Activated gamma-delta T cell treated with anti-CD3 and anti-CD28 coated beads, Interleukin-2, amount 50 U/mL, for 16 hours (primary cell): ENCODE measurements around the gene PIK3R3.

ENCODE experiments used
- DNase-seq: peaks from one replicate; pipeline ENCODE4 v3.0.0-alpha.2; 2020; ENCODE audit warnings: low read depth

PIK3R3 gene

GRCh38 chr1:46157916-46158311 lies 25.5 kb upstream of the PIK3R3 start:
- DNase-seq: no peak

- DNase-seq: no peak
Measured at GRCh38 chr1:46153732-46154131, 21.3 kb upstream of the PIK3R3 start.

GRCh38 chr1:46153228-46153627 lies 20.8 kb upstream of the PIK3R3 start:
- DNase-seq: no peak

DNA sequence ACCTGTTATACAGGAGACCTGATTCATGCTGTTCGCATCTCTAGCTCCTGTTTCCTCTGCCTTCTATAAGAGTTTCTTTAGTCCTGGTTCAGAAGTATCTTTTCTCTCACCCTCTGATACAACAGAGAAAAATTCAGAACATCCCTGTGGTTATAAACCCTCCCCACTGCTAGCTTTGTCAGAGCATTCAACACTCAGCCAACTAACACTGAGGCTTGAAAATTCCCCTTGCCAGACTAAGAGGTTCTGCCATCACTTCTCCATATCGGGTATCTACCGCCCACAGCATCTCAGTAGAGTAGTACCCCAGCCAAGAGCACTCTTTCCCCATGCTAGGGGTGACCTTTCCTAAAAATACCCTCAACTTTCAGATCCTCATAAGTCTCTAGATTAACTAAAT lies 19.6 kb upstream of the PIK3R3 start:
- no peak for DNase-seq

DNA sequence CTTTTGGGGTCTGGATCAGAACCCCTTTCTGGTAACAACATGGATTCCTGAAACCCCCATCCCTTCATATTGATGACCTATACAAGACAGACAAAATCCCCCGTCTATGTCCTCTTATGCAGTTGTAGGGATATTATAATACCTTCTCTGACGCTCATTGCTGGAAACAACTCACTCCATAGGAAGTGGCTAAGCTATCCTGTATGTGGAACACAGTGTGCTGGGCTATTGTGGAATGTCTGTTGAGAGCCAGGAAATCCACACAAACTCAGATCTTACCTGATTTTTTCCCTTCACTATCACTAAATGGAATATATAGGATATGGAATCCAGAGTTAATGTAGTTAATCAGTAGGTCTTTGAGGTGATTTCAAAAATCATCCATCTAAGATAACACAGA lies 17.7 kb upstream of the PIK3R3 start:
- DNase-seq: no peak

DNA sequence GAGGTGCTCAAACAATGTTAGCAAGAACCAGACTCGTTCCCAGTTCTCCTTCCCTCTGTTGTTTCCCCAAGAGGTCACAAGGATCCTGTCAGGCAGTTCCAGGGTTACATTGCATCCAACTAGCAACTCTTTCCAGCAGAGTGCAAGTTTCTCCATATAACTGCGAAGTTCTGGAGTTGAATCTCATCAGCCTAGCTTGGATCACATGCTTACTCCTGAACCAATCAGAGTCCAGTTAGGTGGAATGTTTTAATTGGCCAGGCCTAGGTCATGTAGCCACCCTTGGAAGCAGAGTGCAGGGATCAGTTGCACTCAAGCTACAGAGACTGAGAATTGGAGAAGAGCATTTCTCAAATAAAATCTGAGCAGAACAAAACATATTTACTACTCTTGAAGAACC lies 15.9 kb upstream of the PIK3R3 start:
- no peak for DNase-seq

DNA sequence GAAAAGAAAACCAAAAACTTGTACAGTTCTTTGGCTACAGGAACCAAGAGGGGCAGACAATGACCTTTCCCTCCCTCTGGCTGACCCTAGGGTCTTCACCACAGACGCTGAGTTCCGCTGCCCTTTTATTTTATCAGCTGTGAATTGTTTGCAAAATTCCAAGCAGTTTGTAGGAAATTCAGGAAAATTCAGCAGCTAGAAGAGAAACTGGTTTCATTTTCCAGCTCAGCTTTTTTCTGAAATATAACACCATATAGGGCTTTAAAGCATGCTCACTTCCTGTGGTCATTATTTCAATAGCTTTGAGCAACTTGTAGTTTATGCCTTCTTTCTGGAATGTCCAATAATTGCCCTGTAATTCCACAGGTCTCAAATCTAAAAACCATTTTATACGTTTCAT lies 5.5 kb upstream of the PIK3R3 start:
- DNase-seq: no peak

DNA sequence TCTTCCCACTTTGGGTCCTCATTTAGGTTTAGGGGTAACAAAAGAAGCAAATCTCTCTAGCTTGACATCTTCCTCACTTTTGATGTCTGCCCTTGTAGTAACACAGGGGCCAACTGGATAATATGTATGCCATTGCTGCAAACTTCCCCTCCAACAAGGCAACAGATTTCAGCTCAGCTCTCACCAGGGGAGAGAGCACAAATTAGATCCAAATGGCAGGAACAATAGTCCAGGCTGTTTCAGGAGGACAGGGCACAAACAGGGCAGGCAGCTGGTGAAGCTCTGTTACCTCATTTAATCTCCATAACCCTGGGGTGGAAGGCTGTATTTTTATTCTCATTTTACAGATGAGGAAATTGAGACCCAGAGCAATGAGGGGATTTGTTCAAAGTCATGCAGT lies 4.3 kb upstream of the PIK3R3 start:
- no peak for DNase-seq

DNA sequence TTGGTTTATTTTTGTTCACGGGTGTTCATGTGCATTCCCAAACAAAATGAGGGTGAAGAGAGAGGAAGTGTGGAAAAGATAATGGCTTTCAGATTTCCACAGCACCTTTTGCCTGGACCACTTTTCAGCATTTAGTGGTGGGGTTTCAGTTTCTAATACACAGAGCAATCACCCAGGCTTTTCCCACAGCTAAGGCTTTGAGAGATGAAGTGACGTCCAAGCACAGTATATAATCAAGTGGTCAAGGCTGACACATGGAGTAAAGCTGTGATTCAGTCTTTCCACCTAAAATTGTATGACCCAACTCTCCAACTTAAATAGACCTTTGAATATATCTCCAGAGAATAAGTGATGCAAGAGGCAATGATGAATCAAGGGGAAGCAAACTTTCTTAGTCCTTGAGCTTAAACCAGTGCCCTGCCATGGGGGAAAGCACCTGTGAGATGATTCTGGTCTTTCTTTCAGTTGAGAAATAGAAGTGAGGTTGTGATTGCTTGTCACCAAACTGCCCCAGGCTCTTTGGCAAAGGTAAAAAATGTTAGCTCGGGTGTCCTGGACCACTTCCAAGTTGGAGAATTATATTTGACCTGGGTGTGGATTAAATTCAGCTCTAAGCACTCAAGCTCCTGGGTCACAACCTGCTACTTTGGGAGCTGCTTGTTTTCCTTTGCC lies 2.4 kb upstream of the PIK3R3 start:
- DNase-seq: no peak

DNA sequence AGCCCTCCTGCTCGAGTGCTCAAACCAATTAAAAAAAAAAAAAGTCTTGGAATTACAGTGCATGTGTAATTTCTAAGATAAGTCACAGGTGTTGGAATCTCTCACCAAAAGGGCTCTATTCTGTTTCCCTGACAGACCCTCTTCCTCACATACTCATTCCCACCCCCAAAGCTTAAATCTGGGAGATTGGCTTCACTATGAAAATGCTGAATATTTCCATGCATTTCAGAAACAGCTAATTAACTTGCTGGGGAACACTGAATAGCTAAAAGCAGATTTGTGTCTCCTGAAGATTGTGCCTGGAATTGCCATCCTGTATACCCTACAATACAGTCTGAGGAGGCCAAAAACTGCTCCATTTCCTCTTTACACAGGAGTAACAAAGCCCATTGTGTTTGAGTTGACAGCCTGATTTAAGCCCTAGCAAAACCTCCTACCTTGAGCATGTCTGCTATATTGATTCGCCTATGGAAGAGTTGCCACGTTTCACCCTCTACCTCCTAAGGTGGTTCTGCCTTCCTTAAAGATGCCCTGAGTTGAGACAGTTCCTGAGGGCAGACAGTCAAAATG lies 1.4 kb upstream of the PIK3R3 start:
- DNase-seq: no peak

DNA sequence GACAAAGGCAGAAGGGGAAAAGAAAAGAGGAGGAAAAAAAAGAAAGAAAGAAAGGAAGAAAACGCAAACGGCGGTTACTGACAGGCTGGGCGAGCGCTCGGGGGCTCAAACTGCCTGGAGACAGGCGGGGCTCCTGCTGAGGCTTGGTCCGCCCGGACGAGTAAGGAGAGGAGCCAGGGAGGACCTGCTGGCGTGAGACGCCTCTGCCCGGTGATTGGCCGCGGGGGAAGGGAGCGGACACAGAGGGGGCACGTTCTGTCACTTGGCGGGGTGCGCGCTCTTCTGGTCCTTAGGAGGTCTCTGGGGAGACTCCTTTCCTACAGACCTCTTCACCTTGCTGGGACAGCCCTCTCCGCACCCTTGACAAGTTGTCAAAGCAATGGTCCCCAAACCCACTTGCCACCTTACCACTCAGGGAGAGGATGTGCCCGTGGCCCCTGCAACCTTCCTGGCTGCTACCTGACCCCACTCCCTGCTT lies 791 bp upstream of the PIK3R3 start:
- DNase-seq: no peak

- DNase-seq: no peak
Measured at GRCh38 chr1:46131712-46132528, 509 bp downstream of the PIK3R3 start.

GRCh38 chr1:46131093-46131492 lies 1.3 kb downstream of the PIK3R3 start:
- DNase-seq: no peak

- DNase-seq: no peak
Measured at GRCh38 chr1:46130606-46131005, 1.8 kb downstream of the PIK3R3 start.

GRCh38 chr1:46130121-46130520 lies 2.3 kb downstream of the PIK3R3 start:
- no peak for DNase-seq

DNA sequence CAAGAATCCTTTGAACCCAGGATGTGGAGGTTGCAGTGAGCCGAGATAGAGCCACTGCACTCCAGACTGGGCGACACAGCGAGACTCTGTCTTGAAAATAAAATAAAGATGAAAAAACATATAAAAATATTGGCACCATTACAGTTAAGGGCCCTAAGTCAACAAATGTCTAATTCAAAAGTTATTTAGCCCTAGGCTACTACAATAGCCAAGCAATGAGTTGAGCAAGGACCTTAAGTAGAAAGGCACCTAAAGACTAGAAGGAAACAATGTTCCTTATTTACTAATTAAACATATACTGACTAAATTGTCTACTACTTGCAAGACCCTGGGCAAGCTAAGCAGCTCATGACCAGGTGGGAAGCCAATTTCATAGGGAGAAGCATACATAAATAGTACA lies 4.1 kb downstream of the PIK3R3 start:
- no peak for DNase-seq

- no peak for DNase-seq
Measured at GRCh38 chr1:46118856-46119255, 13.6 kb downstream of the PIK3R3 start.

DNA sequence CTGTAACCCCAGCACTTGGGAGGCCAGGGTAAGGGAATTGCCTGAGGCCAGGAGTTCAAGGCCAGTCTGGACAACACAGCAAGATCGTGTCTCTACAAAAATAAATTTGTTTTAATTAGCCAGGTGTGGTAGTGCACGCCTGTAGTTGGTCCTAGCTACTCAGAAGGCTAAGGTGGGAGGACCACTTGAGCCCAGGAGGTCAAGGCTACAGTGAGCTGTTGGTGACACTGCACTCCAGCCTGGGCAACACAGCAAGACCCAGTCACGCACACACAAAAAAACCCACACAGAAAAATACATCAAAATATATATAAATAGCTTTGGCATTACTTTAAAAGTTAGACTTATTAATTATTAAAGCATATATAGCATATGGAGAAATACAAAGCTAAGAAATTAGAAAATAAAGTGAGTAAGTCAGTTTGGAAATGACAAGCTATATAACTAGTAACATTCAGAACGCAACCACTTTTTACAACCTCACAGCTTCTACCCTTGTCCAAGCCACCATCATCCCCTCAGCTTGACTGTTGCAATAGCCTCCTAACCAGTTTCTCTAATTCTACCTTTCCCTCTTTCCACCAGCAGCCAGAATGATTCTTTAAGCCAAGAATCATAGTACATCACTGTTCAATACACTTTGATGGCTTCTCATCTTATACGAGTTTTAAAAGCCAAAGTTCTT lies 14.5 kb downstream of the PIK3R3 start:
- DNase-seq: no peak

GRCh38 chr1:46114925-46115603 lies 17.4 kb downstream of the PIK3R3 start:
- no peak for DNase-seq

GRCh38 chr1:46113948-46114347 lies 18.5 kb downstream of the PIK3R3 start:
- DNase-seq: no peak

- DNase-seq: no peak
Measured at GRCh38 chr1:46112108-46112507, 20.3 kb downstream of the PIK3R3 start.

GRCh38 chr1:46110521-46110920 lies 21.9 kb downstream of the PIK3R3 start:
- DNase-seq: no peak
